PC-9 (cell line): ENCODE data around the gene IZUMO2.

ENCODE experiments used
- EZH2 ChIP-seq: fragments of 200-600 bp; sonication (generic); IDR thresholded peaks from 2 replicates; pipeline ENCODE4 v1.8.0; 2017; ENCODE audit warnings: antibody characterized with exemption, low read depth
- TF ChIP-seq, protein P1 (sequence below): fragments of 200-600 bp; sonication (generic); conservative IDR thresholded peaks from 2 replicates; pipeline ENCODE4 v1.6.1; 2017; ENCODE audit warnings: mixed run types, antibody characterized with exemption, mild to moderate bottlenecking, moderate library complexity

DNA sequence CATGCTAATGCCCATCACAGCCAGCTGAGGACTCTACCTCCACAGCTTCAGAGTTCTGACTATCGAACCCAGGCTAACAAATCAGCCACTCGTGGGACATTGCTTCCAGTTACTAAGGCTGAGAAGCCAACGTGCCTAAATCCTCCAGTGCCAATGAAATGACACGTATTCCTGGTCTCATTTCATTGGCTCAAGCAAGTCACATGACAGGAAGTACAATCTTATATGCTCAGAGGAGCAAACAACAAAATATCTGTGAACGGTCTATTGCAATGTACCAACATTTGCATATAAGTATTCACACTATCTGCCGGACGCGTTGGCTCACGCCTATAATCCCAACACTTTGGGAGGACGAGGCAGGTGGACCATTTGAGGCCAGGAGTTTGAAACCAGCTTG is 12.8 kb upstream of the IZUMO2 start:
- TF ChIP-seq, protein P1, sequence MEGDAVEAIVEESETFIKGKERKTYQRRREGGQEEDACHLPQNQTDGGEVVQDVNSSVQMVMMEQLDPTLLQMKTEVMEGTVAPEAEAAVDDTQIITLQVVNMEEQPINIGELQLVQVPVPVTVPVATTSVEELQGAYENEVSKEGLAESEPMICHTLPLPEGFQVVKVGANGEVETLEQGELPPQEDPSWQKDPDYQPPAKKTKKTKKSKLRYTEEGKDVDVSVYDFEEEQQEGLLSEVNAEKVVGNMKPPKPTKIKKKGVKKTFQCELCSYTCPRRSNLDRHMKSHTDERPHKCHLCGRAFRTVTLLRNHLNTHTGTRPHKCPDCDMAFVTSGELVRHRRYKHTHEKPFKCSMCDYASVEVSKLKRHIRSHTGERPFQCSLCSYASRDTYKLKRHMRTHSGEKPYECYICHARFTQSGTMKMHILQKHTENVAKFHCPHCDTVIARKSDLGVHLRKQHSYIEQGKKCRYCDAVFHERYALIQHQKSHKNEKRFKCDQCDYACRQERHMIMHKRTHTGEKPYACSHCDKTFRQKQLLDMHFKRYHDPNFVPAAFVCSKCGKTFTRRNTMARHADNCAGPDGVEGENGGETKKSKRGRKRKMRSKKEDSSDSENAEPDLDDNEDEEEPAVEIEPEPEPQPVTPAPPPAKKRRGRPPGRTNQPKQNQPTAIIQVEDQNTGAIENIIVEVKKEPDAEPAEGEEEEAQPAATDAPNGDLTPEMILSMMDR = no peak
- TF ChIP-seq EZH2 = no peak
